NCI-H446 (cell line): ENCODE measurements around the gene CACNA1A.
A peak's percentile ranks its signal among the peaks of the same experiment; 100 is the strongest.
"Not testable (repeated sequence)": the region's sequence is repeated elsewhere in the genome, so short reads cannot be mapped to it uniquely, and the experiment has no call there.

Experiments used
- DNase-seq, 2 experiments: peaks; one replicate each; lab custom pipeline; 2025; lab: John Stamatoyannopoulos, UW

Gene CACNA1A

GRCh38 chr19:13427273-13428051, 78.8 kb downstream of the CACNA1A start:
- no peak for DNase-seq

GRCh38 chr19:13425875-13426274, 80.4 kb downstream of the CACNA1A start:
- DNase-seq = not testable (repeated sequence)

GRCh38 chr19:13425151-13425550, 81.1 kb downstream of the CACNA1A start:
- no peak for DNase-seq

GRCh38 chr19:13420780-13421179, 85.5 kb downstream of the CACNA1A start:
- no peak for DNase-seq

GRCh38 chr19:13417054-13417453, 89.2 kb downstream of the CACNA1A start:
- DNase-seq = no peak

GRCh38 chr19:13411899-13412298, 94.4 kb downstream of the CACNA1A start:
- DNase-seq = no peak

- no peak for DNase-seq
These were observed 95.3 kb downstream of the CACNA1A start for GRCh38 chr19:13410946-13411345.

GRCh38 chr19:13408889-13409518, 97.3 kb downstream of the CACNA1A start:
- no peak for DNase-seq

- DNase-seq = no peak
These were observed 102.0 kb downstream of the CACNA1A start for GRCh38 chr19:13404236-13404635.

- peak in 1 of 2 experiments; percentile 2 for DNase-seq
These were observed 104.9 kb downstream of the CACNA1A start for GRCh38 chr19:13401388-13401787.

GRCh38 chr19:13400296-13400695, 106.0 kb downstream of the CACNA1A start:
- DNase-seq = no peak

- no peak for DNase-seq
These were observed 106.5 kb downstream of the CACNA1A start for GRCh38 chr19:13399746-13400145.

- no peak for DNase-seq
These were observed 107.2 kb downstream of the CACNA1A start for GRCh38 chr19:13398780-13399726.

GRCh38 chr19:13398182-13398581, 108.1 kb downstream of the CACNA1A start:
- no peak for DNase-seq

- peak in 1 of 2 experiments; percentile 34 for DNase-seq
These were observed 109.8 kb downstream of the CACNA1A start for GRCh38 chr19:13396250-13397080.

GRCh38 chr19:13382633-13382938, 123.7 kb downstream of the CACNA1A start:
- DNase-seq = no peak

GRCh38 chr19:13381827-13382632, 124.2 kb downstream of the CACNA1A start:
- no peak for DNase-seq

GRCh38 chr19:13376537-13376936, 129.7 kb downstream of the CACNA1A start:
- no peak for DNase-seq

GRCh38 chr19:13373599-13373998, 132.7 kb downstream of the CACNA1A start:
- no peak for DNase-seq

GRCh38 chr19:13370948-13371347, 135.3 kb downstream of the CACNA1A start:
- no peak for DNase-seq
